SU-DHL-6 (cell line): ENCODE results near the gene ZNF101.

Experiments used
- EZH2phosphoT487 ChIP-seq: fragments of 200-600 bp; sonication (generic), shearing (Covaris generic); conservative IDR thresholded peaks from 2 replicates; pipeline ENCODE4 v1.6.1; 2018; ENCODE audit warnings: mild to moderate bottlenecking, antibody characterized with exemption, low read length, moderate library complexity, mixed read lengths
- TF ChIP-seq, protein P1 (sequence below): fragments of 200-600 bp; sonication (generic); IDR thresholded peaks from one replicate; pipeline ENCODE4 v1.5.1; 2017; ENCODE audit warnings: antibody characterized with exemption, mild to moderate bottlenecking, low read length, moderate library complexity; ENCODE audit not compliant: insufficient read depth, poor library complexity, severe bottlenecking

DNA sequence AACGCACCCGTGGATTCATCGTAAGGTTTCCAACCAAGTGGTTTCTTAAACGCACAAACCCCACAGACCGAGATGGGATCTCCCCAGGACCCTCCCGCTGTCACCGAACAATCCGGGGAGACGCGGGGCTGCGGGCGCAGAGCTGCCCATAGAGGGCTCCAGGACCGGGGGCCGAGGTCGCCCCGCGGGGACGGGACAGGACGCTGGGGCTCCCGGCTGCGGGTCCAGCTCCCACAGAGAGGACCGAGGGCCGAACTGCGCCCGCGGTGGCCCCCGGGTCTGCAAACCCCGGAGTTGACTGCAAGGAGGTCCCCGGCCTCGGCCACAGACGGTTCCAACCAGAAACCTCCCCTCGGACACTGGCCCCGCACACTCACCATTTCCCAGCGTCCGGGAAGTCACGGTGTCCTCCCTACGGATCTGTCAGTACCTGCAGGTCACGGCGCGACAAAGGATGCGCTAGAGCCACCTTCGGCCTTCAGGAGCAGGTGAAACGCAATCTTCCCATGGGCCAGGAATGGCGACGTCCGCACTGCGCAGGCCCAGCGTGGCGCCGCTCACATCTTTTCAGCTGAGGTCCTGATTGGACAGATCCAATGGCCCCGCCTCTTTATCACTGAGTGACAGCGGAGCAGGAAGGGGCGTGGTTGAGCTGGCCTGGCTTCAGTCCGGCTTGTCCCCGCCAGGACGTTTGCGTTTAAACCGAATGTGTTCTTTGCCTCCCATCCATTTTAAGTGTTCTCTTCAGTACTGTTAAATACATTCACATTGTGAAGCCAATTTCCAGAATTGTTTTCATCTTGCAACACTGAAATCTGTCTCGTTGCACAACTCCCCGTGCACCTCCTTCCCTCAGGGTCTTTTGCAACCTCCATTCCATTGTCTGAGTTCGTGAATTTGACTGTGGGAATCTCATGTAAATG is 64.2 kb downstream of the ZNF101 start, which contains the start of gene ZNF14:
- TF ChIP-seq, protein P1, sequence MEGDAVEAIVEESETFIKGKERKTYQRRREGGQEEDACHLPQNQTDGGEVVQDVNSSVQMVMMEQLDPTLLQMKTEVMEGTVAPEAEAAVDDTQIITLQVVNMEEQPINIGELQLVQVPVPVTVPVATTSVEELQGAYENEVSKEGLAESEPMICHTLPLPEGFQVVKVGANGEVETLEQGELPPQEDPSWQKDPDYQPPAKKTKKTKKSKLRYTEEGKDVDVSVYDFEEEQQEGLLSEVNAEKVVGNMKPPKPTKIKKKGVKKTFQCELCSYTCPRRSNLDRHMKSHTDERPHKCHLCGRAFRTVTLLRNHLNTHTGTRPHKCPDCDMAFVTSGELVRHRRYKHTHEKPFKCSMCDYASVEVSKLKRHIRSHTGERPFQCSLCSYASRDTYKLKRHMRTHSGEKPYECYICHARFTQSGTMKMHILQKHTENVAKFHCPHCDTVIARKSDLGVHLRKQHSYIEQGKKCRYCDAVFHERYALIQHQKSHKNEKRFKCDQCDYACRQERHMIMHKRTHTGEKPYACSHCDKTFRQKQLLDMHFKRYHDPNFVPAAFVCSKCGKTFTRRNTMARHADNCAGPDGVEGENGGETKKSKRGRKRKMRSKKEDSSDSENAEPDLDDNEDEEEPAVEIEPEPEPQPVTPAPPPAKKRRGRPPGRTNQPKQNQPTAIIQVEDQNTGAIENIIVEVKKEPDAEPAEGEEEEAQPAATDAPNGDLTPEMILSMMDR: no peak
- no peak for TF ChIP-seq EZH2phosphoT487
